ENCODE data around the gene FAM222B. TPM values are rescaled to one million over a fixed set of nuclear protein-coding genes. Genes with fewer than 3 reads are reported as not detected.
"Not testable (repeated sequence)": the region's sequence is repeated elsewhere in the genome, so short reads cannot be mapped to it uniquely, and the experiment has no call there.

The FAM222B gene
- 10 to 100 TPM in 11 of 12 donors, not detected in 1; 10.4 to 21.4 (median 12.9) TPM for polyA plus RNA-seq (ENCODE audit: insufficient read length in 12 of 12)
- long read RNA-seq, donor 1, full-length matches to known transcripts = 18 of 136 reads
- long read RNA-seq, donor 1, partial matches to known transcripts = 104 of 136 reads
- long read RNA-seq, donor 1, other reads (novel, unspliced or antisense) = 14 of 136 reads
- long read RNA-seq, donor 2, full-length matches to known transcripts = 6 of 6 reads
- long read RNA-seq, donor 2, partial matches to known transcripts = 0 of 6 reads
- long read RNA-seq, donor 2, other reads (novel, unspliced or antisense) = 0 of 6 reads
- long read RNA-seq, donor 3, partial matches to known transcripts = 867 of 2,425 reads
- long read RNA-seq, donor 3, other reads (novel, unspliced or antisense) = 1,556 of 2,425 reads
- long read RNA-seq, donor 4, partial matches to known transcripts = 0 of 3 reads
- long read RNA-seq, donor 4, other reads (novel, unspliced or antisense) = 0 of 3 reads
- long read RNA-seq, donor 5, full-length matches to known transcripts = 6 of 67 reads
- long read RNA-seq, donor 5, partial matches to known transcripts = 35 of 67 reads
- long read RNA-seq, donor 5, other reads (novel, unspliced or antisense) = 26 of 67 reads
- long read RNA-seq, donor 6, partial matches to known transcripts = 0 of 1 reads
- long read RNA-seq, donor 6, other reads (novel, unspliced or antisense) = 0 of 1 reads
- long read RNA-seq, donor 7, full-length matches to known transcripts = 3 of 3 reads
- long read RNA-seq, donor 7, partial matches to known transcripts = 0 of 3 reads
- long read RNA-seq, donor 7, other reads (novel, unspliced or antisense) = 0 of 3 reads
- long read RNA-seq, donor 8, full-length matches to known transcripts = 5 of 5 reads
- long read RNA-seq, donor 8, partial matches to known transcripts = 0 of 5 reads
- long read RNA-seq, donor 8, other reads (novel, unspliced or antisense) = 0 of 5 reads
- long read RNA-seq, donor 9, full-length matches to known transcripts = 4 of 17 reads
- long read RNA-seq, donor 9, partial matches to known transcripts = 5 of 17 reads
- long read RNA-seq, donor 9, other reads (novel, unspliced or antisense) = 8 of 17 reads
- long read RNA-seq, donor 10, partial matches to known transcripts = 17 of 34 reads
- long read RNA-seq, donor 10, other reads (novel, unspliced or antisense) = 14 of 34 reads
- long read RNA-seq, donor 11, full-length matches to known transcripts = 3 of 3 reads
- long read RNA-seq, donor 11, partial matches to known transcripts = 0 of 3 reads
- long read RNA-seq, donor 11, other reads (novel, unspliced or antisense) = 0 of 3 reads

GRCh38 chr17:28842282-28843012 lies at the start of gene FAM222B:
Gene FAM222B (minus strand): TSS chr17:28842790. CDS start chr17:28766667, 76,123 bp downstream.
- peak; percentile 86 for DNase-seq

DNA sequence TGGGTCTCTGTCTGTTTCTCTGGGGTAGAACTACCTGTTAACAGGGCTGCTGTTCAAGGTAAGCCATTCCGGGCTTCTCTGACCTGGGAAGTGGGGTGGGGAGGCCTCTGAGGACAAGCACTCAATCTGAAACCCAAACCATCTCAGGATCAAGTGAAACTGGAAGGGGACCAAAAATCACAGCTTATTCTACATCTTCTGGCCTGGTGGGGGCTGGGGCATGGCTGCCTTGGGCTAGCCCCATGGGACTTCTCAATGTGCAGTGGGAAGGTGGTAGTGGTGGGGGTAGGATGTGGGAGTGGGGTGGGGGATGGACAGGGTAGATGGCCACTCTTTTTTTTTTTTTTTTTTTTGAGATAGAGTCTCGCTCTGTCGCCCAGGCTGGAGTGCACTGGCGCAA lies 49.4 kb upstream of the FAM222B start:
- DNase-seq = no peak

DNA sequence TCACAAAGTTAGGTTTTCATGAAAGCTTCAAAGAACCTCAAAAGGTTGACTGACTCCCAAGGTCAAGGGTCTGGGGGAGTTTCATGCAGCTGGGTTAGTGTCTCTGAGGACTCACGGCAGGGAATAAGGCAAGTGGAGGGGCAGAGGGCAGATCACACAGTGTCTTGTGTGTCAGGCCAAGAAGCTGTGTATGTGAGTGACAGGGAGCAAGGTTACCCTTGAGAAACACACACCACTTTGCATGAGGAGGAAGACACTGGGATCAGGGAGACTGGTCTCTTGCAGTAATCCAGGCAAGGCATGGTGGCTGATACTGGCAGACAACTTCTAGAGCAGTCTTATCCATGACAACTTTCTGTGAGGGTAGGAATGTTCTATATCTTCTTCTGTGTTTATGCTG lies 48.6 kb upstream of the FAM222B start:
- DNase-seq = no peak

- no peak for DNase-seq
Measured at GRCh38 chr17:28889996-28890395, 47.4 kb upstream of the FAM222B start.

- DNase-seq = no peak
Measured at GRCh38 chr17:28888832-28889231, 46.2 kb upstream of the FAM222B start.

- no peak for DNase-seq
Measured at GRCh38 chr17:28887871-28888471, 45.4 kb upstream of the FAM222B start.

- DNase-seq = no peak
Measured at GRCh38 chr17:28885951-28886350, 43.4 kb upstream of the FAM222B start.

DNA sequence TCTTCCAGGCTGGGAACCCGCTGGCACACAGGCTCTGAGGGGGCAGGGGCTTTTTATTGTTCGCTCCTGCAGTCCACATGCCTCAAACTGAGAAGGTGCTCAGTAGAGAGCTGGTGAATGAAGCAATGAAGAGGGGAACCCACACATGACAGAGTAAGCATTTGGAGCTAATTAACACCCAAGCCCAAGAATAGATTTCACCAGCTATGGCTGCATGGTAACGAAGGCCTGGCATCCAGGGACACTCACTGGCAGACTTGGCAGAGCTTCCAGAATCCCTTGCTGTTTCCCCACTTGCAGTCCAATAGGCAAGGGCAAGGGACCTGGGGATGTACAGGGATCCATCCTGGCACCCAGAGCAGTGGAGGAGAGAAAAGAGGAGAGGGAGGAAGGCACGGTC lies 42.8 kb upstream of the FAM222B start:
- no peak for DNase-seq

GRCh38 chr17:28883967-28884702 lies 41.5 kb upstream of the FAM222B start:
- no peak for DNase-seq

DNA sequence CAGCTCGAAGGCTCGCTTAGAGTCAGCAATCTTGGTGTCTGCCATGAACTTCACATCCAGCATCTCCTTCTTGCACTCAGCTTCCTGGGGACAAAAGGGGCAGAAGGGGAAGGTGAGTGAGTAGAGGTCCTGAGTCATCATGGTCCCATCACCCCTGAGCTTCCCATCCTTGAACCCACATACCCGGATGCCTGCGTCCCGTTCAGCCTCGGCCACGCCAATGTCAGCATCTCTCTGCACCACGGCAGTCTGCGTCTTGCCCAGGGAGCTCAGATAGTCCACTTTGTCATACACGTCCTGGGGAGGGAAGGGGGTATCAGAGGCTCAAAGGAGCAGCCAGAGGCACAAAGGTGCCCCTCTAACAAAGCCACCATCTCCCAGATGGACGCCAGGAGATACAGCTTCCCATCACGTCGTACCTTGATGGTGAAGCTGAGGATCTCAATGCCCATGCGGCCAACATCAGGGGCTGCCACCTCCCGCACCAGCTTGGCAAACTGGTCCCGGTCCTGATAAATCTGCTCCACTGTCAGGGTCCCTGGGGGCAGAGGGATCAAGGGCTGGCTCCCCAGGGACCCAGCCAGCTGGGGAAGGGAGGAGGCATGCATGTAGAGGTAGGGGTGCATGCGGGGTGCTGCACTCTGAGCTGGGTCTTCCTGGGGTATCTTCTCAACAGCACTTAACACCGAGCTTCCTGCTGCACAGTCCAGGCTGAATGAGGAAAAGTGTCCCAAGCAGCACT lies 39.7 kb upstream of the FAM222B start:
- DNase-seq = no peak

DNA sequence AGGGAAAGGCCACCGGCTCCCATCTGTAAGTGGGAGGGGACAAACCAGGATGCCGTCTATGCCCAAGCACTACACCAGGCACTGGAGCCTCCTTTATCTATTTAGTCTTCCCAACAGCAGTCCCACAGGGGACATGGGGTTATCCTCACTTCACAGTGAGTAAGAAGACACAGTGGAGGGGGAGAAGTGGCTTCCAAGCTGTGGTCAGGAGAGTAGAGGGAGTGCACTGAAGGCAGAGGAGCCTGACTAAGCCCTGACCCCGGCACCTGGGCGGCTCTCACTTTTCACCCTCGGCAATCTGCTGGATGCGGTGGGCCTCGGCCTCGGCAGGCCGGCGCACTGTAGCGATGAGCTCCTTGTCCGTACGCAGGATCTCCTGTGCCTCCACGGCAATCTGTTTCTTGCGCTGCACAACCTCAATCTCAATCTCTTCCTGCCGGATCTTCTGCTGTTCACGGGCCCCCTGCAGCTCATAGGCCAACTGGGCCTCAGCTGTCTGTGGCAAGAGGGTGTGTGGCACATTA lies 39.0 kb upstream of the FAM222B start:
- DNase-seq = no peak

- DNase-seq = no peak
Measured at GRCh38 chr17:28880572-28880945, 38.0 kb upstream of the FAM222B start.

DNA sequence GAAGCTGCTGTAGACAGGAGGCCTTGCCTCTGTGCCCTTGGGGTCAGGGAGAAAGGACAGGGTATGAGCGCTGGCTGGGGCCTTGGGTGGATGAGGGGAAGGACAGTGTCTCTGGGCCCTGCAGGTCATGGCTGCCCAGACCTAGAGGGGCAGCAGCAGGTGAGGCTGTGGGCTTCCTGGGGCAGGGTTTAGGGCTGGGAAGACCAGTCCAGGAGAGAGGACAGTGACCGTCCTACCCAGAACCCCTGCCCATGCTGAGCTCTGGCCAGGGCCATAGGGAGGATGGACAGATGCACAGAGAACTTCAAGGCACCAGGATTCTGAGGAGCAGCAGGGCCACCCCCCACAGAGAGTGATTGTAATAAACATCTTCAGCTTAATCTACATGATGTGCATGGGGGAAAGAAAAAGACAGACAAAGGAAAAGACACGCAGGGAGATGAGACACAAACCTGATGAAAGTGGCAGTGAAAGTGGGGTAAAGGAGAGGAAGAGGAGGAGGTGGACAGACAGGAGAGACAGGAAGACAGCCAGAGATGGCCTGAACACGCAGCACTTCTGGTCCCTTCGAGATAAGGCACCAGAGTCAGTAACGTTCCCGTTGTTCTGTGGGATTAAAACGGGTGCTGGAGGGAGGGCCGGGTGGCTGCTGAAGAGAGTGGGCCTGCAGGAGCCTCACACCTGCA lies 37.4 kb upstream of the FAM222B start:
- DNase-seq = no peak

DNA sequence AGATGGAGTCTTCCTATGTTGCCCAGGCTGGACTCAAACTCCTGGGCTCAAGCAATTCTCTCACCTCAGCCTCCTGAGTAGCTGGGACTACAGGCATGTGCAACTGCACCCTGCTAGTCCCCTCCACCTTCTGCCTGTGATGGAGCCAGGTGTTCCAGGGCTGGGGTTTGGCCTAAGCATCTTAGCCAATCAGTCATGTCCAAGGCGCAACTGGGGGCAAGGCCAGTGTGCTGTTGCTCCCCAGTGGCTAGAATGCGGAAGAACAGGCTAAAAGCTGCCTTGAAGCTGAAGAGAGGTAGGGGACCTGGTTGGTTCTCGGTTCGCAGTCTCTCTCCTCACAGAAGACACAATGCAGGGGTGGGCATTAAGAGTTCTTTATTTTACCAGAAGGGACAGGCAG lies 36.4 kb upstream of the FAM222B start:
- DNase-seq = no peak

- no peak for DNase-seq
Measured at GRCh38 chr17:28878158-28878910, 35.7 kb upstream of the FAM222B start.

DNA sequence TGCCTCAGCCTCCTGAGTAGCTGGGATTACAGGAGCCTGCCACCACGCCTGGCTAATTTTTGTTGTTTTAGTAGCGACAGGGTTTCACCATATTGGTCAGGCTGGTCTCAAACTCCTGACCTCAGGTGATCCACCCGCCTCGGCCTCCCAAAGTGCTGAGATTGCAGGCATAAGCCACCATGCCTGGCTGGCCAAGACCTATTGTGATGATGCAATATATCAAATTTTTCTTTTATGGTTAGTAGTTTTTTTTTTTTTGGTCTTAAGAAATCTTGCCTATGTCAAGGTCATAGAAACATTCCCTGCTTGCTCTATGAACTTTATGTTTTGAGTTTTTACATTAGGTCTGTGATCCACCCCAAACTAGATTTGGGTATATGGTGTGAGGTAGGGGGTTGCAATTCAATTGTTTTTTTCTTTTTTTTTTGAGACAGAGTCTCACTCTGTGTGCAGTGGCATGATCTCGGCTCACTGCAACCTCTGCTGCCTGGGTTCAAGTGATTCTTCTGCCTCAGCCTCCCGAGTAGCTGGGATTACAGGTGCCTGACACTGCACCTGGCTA lies 34.6 kb upstream of the FAM222B start:
- not testable (repeated sequence) for DNase-seq

DNA sequence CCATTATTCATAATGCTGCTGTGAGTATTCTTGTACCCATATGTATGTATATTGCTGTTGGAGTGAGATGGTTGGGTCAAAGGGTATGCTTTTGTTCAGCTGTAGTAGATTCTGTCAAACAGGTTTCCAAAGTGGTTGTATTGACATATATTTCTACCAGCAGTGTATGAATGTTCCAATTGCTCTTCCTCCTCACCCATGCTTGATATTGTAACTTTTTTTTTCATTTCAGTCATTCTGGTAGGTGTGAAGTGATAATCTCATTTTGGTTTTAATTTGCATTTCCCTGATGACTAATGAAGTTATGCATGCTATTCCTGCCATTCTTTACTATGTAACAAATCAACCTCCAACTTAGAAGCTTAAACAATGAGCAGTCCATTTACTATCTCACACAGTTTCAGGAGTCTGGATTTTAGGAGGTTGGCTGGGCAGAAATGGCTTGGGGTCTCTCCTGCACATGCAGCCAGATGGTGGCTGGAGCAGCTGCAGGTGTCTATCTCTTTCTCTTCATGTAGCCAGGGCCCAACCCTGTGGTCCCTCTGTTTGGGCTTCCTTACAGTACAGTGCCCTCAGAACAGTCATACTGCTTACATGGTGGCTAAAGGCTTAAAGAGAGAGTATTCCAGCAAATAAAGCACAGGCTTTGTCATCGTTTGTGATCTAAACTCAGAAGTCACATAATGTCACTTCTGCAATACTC lies 33.4 kb upstream of the FAM222B start:
- DNase-seq = no peak

Measured in muscle of arm (tissue), 14 donors.